Measurements from ENCODE around the gene ACTL8.

ACTL8 gene

GRCh38 chr1:17851056-17851455 is 95.9 kb downstream of the ACTL8 start:
- DNase-seq = no peak

GRCh38 chr1:17852383-17852782 is 97.2 kb downstream of the ACTL8 start:
- no peak for DNase-seq

- DNase-seq = no peak
Measured at GRCh38 chr1:17853241-17853935, 98.3 kb downstream of the ACTL8 start.

GRCh38 chr1:17856496-17857108 is 101.5 kb downstream of the ACTL8 start:
- DNase-seq = no peak

- DNase-seq = no peak
Measured at GRCh38 chr1:17857109-17857499, 102.0 kb downstream of the ACTL8 start.

- peak; percentile 59 for DNase-seq
Measured at GRCh38 chr1:17857996-17858395, 102.9 kb downstream of the ACTL8 start.

- DNase-seq = no peak
Measured at GRCh38 chr1:17860812-17861211, 105.7 kb downstream of the ACTL8 start.

- DNase-seq = peak; percentile 51
Measured at GRCh38 chr1:17861685-17862084, 106.6 kb downstream of the ACTL8 start.

- no peak for DNase-seq
Measured at GRCh38 chr1:17862121-17862520, 107.0 kb downstream of the ACTL8 start.

GRCh38 chr1:17865912-17866739 is 111.0 kb downstream of the ACTL8 start:
- DNase-seq = peak; percentile 89

GRCh38 chr1:17866740-17867029 is 111.6 kb downstream of the ACTL8 start:
- no peak for DNase-seq

GRCh38 chr1:17867470-17867869 is 112.3 kb downstream of the ACTL8 start:
- no peak for DNase-seq

- DNase-seq = no peak
Measured at GRCh38 chr1:17869815-17870214, 114.7 kb downstream of the ACTL8 start.

- no peak for DNase-seq
Measured at GRCh38 chr1:17870679-17871078, 115.5 kb downstream of the ACTL8 start.

- DNase-seq = no peak
Measured at GRCh38 chr1:17873007-17873675, 118.0 kb downstream of the ACTL8 start.

- DNase-seq = peak; percentile 95
Measured at GRCh38 chr1:17874231-17874630, 119.1 kb downstream of the ACTL8 start.

- DNase-seq = peak; percentile 81
Measured at GRCh38 chr1:17874710-17875109, 119.6 kb downstream of the ACTL8 start.

- DNase-seq = peak; percentile 66
Measured at GRCh38 chr1:17875171-17875881, 120.2 kb downstream of the ACTL8 start.

GRCh38 chr1:17875882-17876280 is 120.7 kb downstream of the ACTL8 start:
- peak; percentile 71 for DNase-seq

Data from NCI-H226 (cell line).